Measurements from ENCODE around the gene PLCD3. TPM values are rescaled to one million over a fixed set of nuclear protein-coding genes. Genes with fewer than 3 reads are reported as not detected.

The PLCD3 gene
- total and polyA plus RNA-seq, 2 of the 4 experiments (the other 2 are of a cell fraction), result 5.6 to 36.6 TPM

DNA sequence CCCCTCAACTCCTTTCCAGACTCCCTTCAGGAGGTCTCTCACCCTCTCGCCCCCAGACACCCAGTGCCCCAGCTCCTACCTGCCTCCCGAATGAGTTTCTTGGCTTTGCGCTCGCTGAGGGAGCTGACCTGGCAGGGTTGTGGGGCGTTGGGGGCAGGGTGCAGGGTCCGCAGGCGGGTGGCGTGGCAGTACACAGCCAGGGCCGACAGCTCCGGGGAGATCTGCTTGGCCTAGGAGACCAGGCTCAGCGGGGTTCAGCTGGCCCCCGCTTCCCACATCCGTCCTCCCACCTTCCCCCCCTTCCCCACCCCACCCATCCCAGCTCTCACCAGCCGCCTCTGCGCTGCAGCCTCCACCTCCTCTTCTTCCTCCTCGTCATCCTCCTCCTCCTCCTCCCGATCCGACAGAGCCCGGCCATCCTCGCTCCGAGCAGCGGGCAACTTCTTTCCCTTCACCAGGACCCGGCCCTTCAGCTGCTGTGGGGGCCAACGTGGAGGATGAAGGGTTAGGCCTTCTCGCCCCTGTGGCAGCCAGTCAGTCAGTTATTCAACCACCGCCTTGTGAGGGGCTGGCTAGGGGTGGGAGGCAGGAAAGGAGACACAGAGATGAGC lies 17.2 kb downstream of the PLCD3 start:
- Histone ChIP-seq H3K4ac (ENCODE audit: low read depth, low read length) (no peak overlapping the region), H3K9me1 (ENCODE audit: insufficient read depth, low read length) (no peaks in the 10 kb centered on the region), H4K20me1 (ENCODE audit: insufficient read depth, low read length) (no peaks in the 10 kb centered on the region), H2BK120ac (ENCODE audit: low read depth, low read length) (no peak overlapping the region), H2BK20ac (ENCODE audit: low read depth, low read length) (no peak overlapping the region), H3K18ac (ENCODE audit: low read depth, low read length) (no peak overlapping the region), H3K27me3 (ENCODE audit: control insufficient read depth, insufficient read depth, low read length) (no peaks in the 10 kb centered on the region), H4K91ac (ENCODE audit: insufficient read depth, low read depth, low read length) (no peak overlapping the region), H2AK5ac (ENCODE audit: low read depth, low read length) (no peak overlapping the region), H3K9ac (ENCODE audit: low read depth, low read length) (no peak overlapping the region), H3K4me3 (ENCODE audit: insufficient read depth, low read depth, low read length) (no peak overlapping the region), H2AK9ac (replicated peaks; ENCODE audit: low read depth, low read length, poor library complexity) (no peak overlapping the region), H3K79me1 (ENCODE audit: low read depth in 1 of 2, low read length in 2 of 2) (no peaks in the 10 kb centered on the region; a peak in 1 of 4 replicates), H3K14ac (replicated peaks; ENCODE audit: low read depth, low read length) (no peak overlapping the region), H2AFZ (replicated peaks; ENCODE audit: low read length, poor library complexity) (no peak overlapping the region), H4K5ac (ENCODE audit: low read depth, low read length) (no peak overlapping the region), H2BK5ac (ENCODE audit: low read depth, low read length, poor library complexity, severe bottlenecking) (no peak overlapping the region), H3K36me3 (ENCODE audit: control insufficient read depth, insufficient read depth, low read length) (peaks cover 49% of the 10 kb centered on the region), H3K23ac (ENCODE audit: low read depth, low read length) (no peak overlapping the region), H3K4me2 (ENCODE audit: low read depth, low read length) (no peak overlapping the region), H3K56ac (ENCODE audit: extremely low read depth, insufficient read depth, low read length) (no peak overlapping the region), H2BK15ac (ENCODE audit: low read depth, low read length) (no peak overlapping the region), H3K27ac (ENCODE audit: insufficient read depth, low read length) (no peak overlapping the region), H4K8ac (ENCODE audit: low read depth in 2 of 2, low read length in 2 of 2) (no peak overlapping the region), H3K4me1 (ENCODE audit: control insufficient read depth, insufficient read depth, low read length) (peaks cover 5% of the 10 kb centered on the region; the same call in 1 of the 2 replicates), H3K9me3 (ENCODE audit: control insufficient read depth, insufficient read depth, low read length) (no peaks in the 10 kb centered on the region)
- DNase-seq, result no peak
- TF ChIP-seq MAZ (IDR thresholded peaks at IDR 0.05; ENCODE audit: borderline replicate concordance, low read depth, low read length), result no peak
- TF ChIP-seq RFX5 (IDR thresholded peaks at IDR 0.05; ENCODE audit: low read depth, low read length), result no peak
- TF ChIP-seq MXI1 (IDR thresholded peaks at IDR 0.05; ENCODE audit: borderline replicate concordance, low read depth, low read length), result no peak
- TF ChIP-seq CEBPB (IDR thresholded peaks at IDR 0.05; ENCODE audit: low read depth, low read length), result no peak
- no peak for TF ChIP-seq BHLHE40 (IDR thresholded peaks at IDR 0.05; ENCODE audit: low read depth, low read length)
- no peak for TF ChIP-seq USF2 (IDR thresholded peaks at IDR 0.05; ENCODE audit: low read depth, low read length)
- TF ChIP-seq RAD21 (IDR thresholded peaks at IDR 0.05; ENCODE audit: low read length), result no peak
- no peak for TF ChIP-seq CHD1 (IDR thresholded peaks at IDR 0.05; ENCODE audit: low read depth, low read length)
- TF ChIP-seq NFE2L2 (IDR thresholded peaks at IDR 0.05; ENCODE audit: low read depth, low read length), result no peak
- no peak for TF ChIP-seq FOS (IDR thresholded peaks at IDR 0.05; ENCODE audit: low read depth, low read length)
- TF ChIP-seq, protein P1, sequence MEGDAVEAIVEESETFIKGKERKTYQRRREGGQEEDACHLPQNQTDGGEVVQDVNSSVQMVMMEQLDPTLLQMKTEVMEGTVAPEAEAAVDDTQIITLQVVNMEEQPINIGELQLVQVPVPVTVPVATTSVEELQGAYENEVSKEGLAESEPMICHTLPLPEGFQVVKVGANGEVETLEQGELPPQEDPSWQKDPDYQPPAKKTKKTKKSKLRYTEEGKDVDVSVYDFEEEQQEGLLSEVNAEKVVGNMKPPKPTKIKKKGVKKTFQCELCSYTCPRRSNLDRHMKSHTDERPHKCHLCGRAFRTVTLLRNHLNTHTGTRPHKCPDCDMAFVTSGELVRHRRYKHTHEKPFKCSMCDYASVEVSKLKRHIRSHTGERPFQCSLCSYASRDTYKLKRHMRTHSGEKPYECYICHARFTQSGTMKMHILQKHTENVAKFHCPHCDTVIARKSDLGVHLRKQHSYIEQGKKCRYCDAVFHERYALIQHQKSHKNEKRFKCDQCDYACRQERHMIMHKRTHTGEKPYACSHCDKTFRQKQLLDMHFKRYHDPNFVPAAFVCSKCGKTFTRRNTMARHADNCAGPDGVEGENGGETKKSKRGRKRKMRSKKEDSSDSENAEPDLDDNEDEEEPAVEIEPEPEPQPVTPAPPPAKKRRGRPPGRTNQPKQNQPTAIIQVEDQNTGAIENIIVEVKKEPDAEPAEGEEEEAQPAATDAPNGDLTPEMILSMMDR (conservative IDR thresholded peaks at IDR 0.05; ENCODE audit: low read depth, low read length), result no peak
- TF ChIP-seq RCOR1 (IDR thresholded peaks at IDR 0.05; ENCODE audit: insufficient replicate concordance, low read length), result no peak
- dilution Hi-C loops (cut with HindIII; ENCODE audit: low sequenced_read_pairs, unreplicated experiment), result no loop called here
- ChIA-PET CTCF (no interaction called here), POLR2A (ENCODE audit: unreplicated experiment) (no interaction called here)
- in situ Hi-C loops (cut with MboI; ENCODE audit: low sequenced_read_pairs), result no loop called here
- BruUV-seq (replicated peaks), result no TSS peak
- no peak for ATAC-seq (ENCODE audit: low read depth)
- WGBS, 2 experiments (ENCODE audit: extremely low coverage in 2 of 2, insufficient read length in 1 of 2), result 81% methylated on average over 7 of the region's 26 CpGs; no CpG with 5 or more reads in 1 of the 2 experiments
- intact Hi-C loops (cut with micrococcal nuclease), result no loop called here
